A204.1 (cell line): ENCODE measurements around the gene DCLK3.

Experiments used
- FAIRE-seq: peaks from 2 replicates; lab custom pipeline; 2012; peaks lifted over from hg19 to GRCh38; lab: Jason Lieb, UNC

The DCLK3 gene, protein sequence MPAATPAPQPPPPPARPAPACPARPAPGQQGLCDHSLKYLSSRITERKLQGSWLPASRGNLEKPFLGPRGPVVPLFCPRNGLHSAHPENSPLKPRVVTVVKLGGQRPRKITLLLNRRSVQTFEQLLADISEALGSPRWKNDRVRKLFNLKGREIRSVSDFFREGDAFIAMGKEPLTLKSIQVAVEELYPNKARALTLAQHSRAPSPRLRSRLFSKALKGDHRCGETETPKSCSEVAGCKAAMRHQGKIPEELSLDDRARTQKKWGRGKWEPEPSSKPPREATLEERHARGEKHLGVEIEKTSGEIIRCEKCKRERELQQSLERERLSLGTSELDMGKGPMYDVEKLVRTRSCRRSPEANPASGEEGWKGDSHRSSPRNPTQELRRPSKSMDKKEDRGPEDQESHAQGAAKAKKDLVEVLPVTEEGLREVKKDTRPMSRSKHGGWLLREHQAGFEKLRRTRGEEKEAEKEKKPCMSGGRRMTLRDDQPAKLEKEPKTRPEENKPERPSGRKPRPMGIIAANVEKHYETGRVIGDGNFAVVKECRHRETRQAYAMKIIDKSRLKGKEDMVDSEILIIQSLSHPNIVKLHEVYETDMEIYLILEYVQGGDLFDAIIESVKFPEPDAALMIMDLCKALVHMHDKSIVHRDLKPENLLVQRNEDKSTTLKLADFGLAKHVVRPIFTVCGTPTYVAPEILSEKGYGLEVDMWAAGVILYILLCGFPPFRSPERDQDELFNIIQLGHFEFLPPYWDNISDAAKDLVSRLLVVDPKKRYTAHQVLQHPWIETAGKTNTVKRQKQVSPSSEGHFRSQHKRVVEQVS

DNA sequence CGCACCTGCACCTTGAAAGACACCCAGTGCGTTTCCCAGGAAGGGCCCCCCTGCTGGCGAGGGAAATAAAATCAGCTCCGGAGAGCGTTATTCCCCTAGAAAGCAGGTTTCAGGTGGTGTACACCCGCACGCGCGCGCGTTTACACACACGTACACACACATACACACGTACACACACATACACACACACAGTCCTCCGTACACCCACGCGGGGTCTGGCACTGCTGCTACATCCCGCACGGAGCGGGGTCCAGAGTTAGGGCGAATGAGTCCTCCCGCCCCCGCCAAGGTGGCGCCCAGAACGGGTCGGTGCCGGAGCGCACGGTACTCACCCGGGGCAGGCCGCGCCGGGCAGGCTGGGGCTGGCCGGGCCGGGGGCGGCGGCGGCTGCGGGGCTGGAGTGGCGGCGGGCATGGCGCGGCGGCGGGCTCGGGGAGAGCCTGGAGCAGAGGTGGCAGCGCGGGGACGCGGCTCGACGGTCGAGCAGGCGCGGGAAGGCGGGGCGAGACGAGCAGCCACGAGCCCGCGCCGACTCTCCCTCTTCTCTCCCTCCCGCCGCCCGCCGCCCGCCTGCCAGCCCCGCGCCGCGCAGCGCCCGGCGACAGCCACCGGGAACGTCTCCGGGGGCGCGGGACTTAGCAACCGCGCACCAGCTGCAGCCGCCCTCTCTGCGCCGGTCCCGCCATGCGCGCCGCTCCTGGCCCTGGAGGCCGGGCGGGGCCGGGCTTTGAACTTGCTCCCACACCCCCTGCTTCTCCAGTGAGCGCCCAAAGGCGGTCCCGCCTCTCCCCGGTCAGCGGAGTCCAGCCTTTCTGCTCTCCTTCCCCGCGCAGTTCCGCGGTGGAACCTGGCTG, at the start of gene DCLK3:
DCLK3 (minus strand) TSS at position 704 of the 854 bp plus-strand sequence; CDS start at position 414, 290 bp downstream.
- no peak for FAIRE-seq

DNA sequence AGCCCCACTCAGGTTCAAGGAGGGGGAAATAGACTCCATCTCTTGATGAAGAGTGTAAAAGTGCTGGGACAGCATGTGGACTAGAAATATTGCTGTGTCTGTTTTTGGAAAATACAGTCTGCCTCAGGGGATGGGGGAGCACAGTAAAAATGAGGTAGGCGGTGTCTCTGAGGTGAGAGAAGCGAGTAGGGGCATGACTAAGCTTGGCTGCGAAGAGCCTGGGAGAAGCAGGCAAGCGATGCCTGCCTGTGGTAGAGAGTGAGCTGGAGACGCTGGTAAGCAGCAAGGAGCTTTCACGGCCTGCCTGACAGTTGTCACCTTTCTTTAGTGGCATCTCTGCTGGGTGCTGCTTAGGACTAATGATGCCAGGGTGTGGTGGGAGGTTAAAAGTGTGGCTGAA, 49.0 kb upstream of the DCLK3 start:
- no peak for FAIRE-seq

DNA sequence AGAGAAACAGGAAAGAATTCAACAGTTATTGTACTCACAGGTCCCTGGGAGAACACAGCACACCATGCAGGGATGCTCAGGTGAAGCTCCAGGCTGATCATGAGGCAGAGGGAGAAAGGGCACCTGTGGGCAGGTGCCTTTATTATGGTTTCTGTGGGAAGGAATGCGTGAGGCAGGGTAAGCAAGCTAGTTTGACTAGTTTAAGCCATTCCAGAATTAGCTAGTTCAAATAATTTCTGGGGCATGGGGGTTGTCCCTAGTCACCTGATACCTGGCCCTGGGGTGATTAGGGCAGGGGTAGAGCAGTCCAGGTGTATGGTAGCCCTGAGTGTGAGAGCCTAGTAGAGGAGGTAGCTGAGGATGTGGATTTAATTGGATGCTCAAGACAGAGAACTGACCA, 47.9 kb upstream of the DCLK3 start:
- FAIRE-seq, result no peak

DNA sequence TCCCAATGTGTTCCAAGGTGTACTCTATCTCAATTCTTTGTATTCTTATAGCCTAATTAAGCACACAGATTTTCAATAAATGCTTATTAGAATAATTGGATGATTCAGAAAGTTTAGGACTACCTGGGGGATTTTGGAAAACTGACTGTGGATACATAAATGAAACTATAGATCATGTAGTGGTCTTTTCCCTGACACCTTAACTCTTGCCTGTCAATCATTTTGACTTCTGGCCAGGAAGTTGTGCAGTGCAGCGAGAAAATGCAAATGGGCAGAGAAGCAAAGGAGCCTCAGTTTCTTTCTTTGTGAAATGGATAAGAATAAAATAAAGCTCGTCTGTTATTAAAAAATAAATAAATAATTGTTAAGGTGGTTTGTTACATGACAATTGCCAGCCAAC, 47.4 kb upstream of the DCLK3 start:
- no peak for FAIRE-seq

DNA sequence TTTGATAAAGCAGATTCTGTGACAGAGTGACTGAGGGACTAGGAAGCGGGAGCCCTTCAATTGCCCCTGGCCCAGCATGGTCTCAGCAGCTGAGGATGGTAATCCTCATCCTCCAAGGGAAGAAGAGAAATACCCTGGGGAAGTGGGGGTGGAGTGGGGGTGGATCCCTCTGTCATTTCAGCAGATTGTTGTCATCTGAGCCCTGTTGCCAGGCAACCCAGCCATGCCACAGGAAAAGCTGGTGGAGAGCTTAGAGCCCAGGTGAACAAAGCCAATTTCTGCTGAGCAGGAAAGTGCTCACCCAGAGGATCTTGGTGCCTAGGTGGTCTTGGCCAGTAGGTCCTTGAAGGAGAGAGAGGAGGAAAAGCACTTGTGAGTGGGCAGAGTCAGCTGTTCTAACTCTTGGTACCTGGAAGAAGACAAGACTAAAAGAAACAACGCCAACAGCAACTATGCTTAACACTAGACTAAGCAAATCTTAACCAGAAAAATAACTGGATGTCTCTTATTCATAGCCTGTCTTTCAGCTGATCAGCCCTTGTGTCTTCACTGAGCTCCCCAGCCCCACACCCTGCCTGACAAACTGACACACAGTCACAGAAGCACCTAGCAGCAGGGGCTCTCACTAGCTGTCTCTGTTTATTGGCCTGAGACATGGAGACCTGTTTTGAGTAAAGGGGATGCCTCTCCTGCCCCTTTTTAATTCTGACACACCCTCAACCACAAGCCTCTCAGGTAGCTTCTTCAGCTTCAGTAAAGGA, 40.1 kb upstream of the DCLK3 start:
- no peak for FAIRE-seq

DNA sequence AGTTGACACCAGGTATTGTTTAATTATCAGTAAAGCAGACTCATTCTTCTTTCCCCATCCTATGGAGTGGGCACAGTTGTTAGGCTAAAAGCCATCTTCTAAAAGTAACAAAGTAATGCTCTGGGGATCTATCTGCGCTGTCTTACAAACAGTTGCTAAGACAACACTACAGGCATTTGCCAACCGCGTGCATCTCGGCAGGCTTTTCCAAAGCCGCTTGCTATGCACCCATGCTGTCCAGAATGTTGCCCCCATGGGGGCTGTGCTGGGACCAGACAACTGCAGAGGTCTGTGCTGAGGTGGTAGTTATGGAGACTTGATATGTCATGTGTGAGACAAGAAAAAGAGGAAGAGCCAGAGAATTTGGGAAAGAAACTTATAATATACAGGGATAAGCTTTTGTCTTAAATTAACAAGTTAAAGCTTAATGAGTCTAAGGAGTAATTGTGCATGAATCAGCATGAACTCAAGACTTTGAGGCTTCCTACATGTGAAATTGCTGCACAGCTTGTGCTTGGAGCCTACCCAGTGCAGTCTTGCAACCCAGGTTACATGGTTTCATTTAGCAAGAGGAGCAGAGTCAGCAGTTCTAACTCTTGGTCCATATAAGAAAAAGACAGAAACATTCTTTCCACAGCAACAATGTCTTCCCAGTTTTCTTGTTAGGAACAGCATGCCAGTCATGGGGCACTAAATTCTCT, 38.9 kb upstream of the DCLK3 start:
- FAIRE-seq, result no peak

DNA sequence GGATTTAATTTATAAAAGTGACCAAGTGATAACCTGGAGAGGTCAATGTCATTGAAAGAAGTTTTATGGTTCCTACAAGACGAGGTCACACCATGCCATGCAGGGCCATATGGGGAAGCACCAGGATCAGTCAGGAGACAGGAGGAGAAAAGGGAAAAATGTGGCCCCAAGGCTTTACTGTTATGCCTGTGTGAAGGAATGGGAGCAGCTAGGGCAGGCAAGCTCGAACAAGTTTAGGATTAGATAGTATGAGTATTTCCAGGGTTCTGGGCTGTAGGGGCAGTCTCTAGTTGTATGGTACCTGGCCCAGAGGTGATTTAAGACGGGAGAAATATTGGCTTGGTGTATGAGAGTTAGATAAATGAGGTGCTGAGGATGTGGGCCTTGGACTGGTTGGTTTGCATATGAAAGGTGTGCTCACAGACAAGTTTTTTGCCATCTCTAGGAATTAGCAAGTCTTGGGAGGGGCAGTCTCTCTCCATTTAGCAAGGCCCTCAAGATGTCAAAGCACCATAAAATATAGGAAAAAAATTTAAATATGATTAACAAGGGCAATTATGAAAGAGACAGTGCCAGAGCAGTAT, 36.3 kb upstream of the DCLK3 start:
- no peak for FAIRE-seq

DNA sequence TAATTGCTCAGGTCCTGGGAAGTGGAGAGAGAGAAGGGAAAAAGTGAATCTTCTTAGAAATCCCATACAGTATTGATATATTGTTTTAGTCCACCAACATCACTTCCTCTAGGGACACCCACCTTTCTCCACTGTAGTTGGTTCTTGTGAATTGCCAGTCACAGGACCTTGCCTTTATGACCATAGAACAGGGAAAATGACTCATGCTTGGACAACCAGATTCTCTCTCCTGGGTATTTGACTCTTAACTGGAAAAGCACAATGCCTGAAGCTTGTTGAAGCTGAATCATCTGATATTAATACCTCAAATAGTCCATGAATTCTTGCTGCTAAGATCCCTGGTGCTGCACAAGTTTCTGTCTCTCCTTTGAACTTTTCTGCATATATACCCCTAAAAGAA, 32.5 kb upstream of the DCLK3 start:
- no peak for FAIRE-seq

DNA sequence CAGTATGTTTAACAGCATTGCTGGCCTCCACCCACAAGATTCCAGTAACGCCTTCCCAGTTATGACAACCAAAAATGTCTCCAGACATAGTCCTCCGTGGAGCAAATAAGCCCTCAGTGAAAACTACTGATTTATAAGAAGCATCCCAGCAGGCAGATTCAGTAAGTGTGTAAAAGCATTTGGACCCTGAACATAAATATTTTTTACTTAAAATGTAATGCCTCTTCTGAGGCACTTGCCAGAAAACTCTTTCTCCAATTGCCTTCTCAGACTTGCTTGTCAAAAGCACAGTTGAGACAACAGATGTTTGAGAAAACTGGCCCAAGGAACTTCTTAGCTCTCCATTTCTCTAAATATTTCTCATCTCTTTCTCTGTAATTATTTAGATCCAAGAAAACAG, 31.8 kb upstream of the DCLK3 start:
- FAIRE-seq, result no peak

DNA sequence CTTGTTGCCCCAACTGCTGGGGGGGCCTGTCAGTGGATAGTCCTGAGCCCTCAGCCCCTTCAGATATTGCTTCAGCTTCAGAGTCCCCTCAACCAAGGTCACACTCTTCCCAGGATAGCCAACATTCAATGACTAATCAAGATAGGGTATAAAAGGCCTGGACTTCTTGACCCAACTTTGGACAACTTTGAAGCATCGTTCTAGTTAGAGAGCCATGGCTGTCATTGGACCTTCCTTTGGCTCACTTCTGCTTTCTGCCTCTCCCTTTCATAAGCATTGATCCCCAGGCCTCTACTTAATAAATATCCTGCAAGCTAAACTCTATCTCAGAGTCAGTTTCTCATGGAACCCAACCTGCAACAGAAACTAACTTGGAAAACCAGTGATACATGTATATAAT, 31.3 kb upstream of the DCLK3 start:
- no peak for FAIRE-seq

DNA sequence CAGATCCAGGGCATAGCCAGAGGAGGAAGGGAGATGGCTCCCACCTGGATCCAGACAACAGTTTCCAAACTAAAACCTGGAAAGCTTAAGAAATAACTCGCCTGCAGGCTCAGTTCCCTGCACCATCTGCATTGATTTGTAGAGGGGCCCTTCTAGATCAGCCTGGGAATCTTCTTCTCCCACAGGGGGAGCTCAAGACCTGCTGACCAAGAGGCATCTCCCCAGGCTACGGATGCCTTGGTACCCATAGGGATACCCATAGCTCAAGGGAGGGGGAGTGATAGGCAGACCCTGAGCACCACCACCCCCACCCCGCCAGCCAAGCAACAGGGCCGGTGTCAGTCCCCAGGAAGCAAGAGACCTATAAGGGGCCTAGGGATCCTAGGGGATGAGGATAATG, 28.0 kb upstream of the DCLK3 start:
- FAIRE-seq, result no peak

DNA sequence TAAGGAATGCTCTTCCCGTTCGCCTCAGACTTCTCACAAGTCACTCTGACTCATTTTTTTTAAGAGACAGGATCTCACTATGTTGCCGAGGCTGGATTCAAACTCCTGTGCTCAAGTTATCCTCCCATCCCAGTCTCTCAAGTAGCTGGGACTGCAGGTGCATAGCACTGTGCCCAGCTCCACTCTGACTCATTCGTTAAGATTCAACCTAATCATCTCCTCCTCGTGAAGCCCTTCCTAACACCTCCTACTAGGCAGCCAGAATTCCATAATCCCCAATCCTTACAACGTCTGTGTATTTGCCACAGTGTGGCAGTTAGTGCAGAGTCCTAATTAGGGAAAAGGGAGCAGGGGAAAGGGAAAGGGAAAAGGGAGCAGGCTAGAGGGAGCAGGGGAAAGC, 26.4 kb upstream of the DCLK3 start:
- no peak for FAIRE-seq

DNA sequence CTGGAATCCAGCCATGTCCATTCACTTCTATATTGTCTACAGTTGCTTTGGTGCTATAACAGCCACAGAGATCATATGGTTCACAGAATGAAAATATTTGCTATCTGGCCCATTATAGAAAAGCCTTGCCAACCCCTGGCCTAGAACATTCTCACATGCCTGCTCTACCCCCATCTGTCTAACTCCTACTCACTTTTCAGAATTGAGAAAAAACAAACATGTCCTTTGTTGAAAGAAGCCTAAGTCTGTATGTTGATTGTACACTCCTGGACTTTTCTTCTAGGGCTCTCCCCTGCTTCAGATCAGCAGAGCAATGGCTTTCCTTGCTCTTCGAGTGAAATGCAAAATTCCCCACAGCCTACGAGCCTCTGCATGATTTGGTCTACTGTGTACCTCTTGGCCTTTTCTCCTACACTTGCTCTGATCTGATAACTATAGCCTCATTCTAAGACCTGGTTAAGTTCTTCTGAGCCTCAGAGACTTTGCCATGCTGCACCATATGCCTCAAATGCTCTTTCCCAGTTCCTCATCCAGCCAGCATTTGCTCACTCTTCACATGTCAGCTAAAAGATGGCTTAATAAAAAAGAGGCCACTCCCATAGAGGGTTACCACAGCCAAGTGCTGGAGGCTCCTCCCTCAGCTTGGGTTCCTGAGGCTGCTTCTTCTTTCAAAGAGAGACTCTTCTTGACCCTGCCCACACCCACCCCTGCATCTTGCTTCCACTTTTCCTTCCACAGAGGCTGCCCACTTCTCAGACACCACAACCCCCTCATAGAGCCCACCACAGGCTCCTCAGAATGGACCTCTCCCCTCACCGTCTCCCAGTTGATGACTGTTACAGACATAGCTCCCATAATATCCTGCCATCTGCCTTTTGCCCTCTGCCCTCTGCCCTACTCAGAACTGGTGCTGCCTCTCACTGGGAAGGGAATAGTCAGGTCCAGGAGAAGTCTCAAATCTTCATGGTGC, 22.9 kb upstream of the DCLK3 start:
- FAIRE-seq, result no peak

DNA sequence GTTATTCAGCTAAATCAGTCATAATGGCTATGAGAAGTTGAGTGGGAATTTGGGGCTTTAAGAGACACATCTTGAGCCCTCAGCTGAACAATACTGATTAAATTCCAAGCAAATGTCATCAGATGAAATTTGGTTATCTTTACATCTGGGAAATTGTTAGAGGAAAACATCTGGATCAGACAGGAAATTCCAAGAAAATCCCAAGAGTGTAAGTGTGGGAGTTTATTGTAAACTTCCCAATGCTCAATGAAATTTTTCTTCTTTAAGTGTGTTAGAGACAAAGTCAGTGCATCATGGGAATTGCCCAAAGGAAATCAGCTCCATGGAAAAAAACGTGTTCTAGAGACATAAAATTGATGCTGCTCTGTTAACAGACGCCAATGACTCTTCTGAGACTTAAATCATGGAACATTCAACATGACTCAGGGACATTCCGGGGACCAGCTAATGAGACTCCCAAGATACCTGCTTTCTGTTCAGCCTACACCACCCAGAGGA, 19.8 kb upstream of the DCLK3 start:
- FAIRE-seq, result no peak

DNA sequence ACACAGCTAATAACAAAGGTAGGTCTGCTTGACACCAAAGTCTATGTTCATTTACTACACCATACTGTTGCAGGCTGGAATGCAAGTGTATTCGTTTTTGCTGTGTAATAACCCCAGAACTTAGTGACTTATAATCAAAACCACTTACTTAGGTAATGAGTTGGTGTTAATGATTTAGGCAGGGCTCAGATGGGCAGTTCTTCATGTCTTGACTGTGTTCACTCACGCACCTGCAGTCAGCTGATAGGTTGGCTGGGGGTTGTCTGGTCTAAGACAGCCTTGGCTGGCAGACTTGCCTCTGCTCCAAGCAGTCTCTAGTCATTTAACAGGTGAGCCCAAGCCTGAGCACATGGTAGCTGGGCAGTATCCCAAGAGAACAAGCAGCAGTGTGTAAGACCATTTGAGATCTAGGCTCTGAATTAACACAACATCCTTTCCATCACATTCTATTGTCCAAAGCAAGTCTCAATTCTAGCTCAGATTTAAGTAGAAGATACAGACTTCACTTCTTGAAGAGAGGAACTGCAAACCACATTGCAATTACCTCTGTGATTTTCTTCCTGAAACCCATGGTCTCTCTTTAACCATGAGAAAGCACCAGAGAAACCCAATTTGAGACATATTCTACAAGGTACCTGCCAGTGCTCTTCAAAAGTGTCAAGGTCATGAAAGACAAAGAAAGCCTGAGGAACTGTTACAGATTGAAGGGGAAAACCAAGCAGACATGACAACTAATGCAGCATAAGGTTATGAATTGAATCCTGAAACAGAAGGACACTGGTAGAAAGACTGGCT, 13.3 kb upstream of the DCLK3 start:
- FAIRE-seq, result no peak

DNA sequence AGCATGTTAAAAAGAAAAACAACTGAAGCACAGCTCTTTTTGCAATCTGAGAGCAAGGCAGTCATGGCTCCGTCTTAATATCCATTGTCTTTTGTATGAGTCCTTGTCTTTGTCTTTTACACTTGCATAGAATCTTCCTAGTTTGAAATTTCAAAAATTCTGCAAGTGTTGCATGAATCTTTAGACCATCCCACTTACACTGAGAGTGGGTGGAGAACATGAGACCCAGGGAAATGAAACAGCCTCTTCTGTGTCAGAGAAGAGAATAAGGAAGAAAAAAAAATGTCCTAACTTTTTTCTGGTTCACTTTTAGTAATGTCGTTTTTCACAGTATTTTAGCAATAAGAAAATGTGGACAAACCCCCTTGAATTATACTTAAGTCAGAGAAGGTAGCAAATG, 12.1 kb upstream of the DCLK3 start:
- no peak for FAIRE-seq

DNA sequence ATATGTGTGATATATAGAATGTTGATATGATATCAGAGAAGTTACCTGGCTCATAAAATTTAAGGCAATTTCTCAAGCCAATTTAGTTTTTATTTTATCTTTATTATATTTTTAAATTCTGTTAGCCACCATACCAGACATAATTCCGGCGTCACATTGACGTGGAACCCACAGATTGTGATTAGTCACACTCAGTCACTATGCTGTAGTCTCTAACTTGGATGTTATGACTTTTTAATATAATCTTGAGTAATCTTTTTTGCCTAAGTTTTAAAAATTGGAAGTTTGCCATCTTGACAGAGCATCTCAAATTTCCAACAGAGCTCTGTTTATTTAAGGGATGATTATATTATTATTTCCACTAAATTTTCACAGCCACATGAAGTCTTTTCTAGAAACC, 9.7 kb upstream of the DCLK3 start:
- FAIRE-seq, result no peak

DNA sequence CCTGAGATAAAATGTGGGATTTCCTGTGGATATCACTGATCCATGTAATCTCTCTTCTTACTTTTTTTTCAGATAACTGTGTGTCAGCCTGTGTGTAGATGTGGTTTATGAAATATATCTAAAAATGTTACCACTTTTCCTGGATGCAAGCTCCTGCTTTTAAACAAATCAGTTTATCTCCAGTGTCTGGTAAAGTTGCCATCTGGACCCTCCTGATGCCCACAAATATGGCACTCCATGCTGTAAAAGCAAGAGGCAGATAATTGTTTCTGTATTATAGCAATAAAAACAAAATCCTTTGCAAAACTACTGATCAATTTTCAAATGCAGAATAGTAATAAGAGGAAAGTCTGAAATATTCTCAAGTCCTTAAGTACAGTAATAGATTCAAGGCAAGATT, 7.6 kb upstream of the DCLK3 start:
- no peak for FAIRE-seq

DNA sequence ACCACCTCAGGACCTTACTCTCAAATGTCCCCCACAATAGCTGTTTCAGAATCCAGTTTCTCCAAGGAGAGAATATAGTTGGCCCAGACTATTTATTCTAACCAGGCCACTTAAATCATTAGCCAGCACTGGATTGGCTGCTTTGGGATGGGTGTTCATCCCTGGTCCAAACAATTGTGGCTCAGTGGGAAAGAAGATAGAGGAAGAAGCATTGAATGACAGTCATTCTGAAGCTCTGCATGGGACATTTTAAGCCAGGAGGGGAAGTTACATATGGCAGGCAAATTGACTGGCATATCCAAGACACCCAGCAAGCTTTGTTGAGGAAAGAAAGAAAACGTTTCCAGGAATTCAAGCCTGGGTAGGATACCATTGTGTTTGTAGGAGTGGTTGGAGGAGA, 5.6 kb upstream of the DCLK3 start:
- no peak for FAIRE-seq
